HPDE6-E6E7 (cell line): ENCODE measurements around the gene PBX3.
"Not testable (repeated sequence)": the region's sequence is repeated elsewhere in the genome, so short reads cannot be mapped to it uniquely, and the experiment has no call there.

Experiments
- DNase-seq: peaks from one replicate; pipeline ENCODE4 v3.0.0; 2011; ENCODE audit warnings: missing footprints; ENCODE audit errors: extremely low spot score

The PBX3 gene

DNA sequence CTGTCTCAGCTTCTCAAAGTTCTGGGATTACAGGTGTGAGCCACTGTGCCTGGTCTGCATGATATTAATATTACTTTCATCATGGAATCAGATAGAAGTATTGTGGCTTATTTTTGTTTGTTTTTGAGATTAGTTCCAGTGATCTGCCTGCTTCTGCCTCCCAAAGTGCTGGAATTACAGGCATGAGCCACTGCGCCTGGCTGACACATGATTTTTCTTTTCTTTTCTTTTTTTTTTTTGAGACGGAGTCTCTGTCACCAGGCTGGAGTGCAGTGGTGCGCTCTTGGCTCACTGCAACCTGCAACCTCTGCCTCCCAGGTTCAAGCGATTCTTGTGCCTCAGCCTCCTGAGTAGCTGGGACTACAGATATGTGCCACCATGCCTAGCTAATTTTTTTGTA is 29.6 kb downstream of the PBX3 start:
- not testable (repeated sequence) for DNase-seq

DNA sequence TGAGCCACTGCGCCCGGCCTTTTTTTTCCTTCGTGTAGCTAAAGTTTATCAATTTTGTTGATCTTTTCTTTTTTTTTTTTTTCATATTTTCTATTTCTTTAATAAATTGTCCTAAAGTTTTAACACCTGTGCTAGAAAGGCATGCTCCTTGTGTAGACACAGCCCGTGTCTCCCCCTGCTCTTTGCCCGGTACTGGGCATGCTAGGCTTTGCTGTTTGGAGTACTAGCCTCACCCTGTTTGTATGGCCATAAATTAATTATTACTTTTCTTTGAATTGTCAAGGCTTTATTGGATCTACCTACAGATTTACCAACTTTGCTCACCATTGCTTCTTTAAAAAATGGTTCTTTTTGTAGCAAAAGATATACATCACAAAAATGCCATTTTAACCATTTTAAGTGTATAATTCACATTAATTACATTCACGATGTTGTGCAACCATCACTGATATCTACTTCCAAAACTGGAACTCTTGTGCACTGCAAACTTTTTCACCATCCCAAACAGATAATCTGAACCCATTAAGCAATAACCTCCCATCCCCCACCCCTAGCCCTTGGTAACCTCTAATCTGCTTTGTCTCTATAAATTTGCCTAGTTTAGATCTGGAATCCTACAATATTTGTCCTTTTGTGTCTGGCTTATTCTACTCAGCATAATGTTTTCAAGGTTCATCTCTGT is 31.5 kb downstream of the PBX3 start:
- not testable (repeated sequence) for DNase-seq

DNA sequence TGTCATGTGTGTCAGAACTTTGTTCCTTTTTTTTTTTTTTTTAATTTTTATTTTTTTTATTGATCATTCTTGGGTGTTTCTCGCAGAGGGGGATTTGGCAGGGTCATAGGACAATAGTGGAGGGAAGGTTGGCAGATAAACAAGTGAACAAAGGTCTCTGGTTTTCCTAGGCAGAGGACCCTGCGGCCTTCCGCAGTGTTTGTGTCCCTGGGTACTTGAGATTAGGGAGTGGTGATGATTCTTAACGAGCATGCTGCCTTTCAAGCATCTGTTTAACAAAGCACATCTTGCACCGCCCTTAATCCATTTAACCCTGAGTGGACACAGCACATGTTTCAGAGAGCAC is 32.0 kb downstream of the PBX3 start:
- DNase-seq, result not testable (repeated sequence)

DNA sequence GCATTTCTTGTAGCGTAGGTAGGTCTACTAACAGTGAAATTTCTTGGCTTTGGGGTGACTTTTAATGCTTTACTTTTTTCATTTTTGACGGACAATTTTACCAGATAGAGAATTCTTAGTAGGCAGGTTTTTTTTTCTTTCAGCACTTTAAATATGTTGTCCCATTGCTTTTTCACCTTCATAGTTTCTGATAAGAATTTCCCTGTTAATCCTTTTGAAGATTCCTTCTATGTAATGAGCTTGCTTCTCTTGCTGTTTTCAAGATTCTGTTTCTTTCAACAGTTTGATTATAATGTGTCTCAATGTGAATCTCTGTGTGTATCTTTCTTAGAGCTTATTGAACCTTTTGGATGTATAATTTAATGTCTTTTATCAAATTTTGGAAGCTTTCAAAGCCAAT is 35.5 kb downstream of the PBX3 start:
- DNase-seq, result no peak

DNA sequence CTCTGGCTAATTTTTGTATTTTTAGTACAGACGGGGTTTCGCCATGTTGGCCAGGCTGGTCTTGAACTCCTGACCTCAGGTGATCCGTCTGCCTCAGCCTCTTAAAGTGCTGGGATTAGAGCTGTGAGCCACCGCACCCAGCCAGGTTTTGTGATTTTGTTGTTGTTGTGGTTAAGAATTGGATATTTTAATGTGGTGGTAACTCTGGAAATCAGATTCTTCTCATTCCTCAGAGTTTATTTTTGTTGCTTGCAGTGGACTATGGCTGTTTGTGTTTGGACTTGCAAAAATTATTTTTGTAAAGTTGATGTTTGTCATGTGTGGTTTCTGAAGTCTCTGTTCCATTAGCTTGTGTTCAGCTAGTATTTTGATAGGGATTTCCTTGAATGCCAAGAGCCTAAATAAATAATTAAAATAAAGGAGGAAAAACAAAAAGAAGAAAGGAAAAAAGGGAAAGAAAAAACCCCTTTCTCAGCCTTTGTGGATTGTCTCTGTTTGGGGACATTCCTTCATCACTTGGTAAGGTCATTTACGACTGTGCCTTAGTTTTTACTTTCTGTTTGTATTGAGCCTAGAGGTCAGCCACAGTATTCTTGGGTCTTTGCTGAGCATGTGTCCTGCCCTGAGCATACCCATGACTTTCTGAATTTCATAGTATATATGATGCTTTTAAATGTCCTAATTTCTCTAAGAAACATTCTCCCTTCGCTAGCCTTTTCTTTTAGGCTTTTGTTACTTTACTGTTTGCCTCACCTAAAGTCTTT is 37.3 kb downstream of the PBX3 start:
- no peak for DNase-seq

DNA sequence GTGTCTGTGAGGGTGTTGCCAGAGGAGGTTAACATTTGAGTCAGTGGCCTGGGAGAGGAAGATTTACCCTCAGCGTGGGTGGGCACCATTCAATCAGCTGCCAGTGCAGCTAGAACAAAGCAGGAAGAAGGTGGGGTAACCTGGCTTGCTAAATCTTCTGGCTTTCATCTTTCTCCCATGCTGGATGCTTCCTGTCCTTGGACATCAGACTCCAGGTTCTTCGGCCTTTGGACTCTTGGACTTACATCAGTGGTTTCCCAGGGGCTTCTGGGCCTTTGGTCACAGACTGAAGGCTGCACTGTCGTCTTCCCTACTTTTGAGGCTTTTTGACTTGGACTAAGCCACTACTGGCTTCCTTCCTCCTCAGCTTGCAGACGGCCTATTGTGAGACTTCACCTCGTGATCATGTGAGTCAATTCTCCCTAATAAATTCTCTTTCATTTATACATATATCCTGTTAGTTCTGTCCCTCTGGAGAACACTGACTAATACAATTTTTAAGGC is 38.1 kb downstream of the PBX3 start:
- no peak for DNase-seq

DNA sequence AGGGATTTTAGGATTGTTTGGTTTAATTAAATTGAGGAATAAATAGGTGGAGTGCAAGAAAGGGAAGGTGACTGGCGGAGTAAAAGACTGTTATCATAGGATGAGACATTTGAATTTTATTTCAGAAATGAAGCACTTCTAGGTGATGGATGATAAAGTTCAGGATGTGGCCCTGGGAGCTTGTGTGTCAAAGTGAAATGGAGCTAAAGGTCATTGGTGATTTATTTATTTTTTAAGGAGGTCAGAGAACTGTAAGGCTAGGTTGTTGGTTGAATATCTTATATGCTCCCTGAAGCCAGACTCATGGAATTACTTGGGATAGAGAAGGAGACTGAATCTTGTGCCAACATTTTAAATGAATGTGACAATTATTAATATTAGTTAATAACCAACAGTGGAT is 40.5 kb downstream of the PBX3 start:
- no peak for DNase-seq

DNA sequence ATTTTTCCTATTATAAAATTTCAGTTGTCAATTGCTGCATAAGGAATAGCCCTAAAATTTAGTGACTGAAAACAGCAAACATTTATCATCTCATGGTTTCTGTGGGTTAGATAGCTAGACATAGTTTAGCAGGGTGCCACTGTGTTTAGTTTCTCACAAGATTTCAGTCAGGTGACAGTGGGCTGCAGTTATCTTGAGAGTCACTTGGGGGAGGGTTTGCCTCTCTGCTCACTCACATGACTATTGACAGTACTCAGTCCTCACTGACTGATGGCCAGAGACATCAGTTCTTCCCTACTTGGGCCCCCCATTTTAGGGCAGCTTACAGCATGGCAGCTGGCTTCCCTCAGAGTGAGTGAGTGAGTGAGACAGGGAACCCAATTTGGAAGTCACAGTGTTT is 42.0 kb downstream of the PBX3 start:
- no peak for DNase-seq

DNA sequence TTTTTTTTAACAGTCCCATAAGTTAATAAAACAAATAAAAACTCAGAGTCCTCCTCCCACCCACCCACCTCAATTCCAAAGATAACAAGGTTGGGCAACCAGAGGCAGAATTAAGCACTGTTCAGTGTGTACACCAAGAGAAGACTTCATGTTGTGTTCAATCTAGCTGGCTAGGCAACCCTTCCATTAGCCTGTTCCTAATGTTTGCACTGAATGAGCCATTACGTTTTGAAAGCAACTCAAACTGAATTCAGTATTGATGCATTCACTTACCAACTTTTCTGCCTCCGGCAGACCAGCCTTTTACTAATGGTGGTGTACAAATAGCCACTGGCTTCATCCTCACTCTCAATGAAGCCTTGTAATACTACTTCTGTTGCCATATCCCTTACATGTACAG is 47.5 kb downstream of the PBX3 start:
- DNase-seq, result no peak

DNA sequence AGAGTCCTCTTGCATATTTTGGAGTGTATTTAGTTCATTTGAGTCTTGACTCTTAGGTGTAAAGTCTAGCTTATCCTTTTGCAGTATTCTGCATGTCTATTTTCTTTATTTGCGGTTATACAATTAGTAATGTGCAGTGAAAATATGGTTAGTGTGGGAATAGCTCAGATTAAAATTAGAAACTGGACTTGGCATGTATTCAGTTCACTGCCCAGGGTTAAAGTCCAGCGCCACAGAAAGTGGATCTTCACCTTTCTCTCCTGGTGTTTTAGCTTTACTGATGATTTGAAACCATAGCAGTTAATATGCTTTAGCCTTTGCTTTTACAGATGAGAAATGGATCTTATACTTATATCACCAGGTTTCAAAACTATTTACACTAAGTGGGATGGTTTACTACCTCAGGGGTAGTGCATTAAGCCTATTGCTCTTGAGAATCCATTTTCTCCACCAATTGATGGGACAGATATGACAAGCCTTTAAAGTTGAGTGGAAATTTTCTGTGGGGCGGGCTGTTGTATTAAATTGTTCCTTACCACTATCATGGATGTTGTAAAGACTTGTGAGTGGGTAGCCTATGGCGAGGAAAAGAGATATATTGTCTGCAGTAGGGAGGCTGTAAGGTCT is 48.9 kb downstream of the PBX3 start:
- no peak for DNase-seq

DNA sequence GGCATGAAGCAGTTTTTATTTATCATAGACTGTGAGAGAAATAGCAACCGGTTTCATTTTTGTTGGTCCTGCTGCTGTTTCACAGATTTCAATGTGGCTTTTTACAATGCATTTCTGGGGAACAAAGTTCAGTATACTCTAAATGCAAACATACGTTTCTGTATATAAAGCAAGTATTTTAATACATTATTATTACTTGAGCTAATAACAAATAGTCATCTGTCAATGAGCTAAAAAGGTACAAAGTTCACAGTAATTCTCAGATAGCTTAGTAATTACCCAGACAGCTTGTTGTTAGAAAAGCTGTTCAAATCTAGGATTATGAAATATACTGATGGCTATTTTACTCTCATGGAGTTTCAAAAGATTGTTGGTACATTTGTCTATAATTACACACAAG is 50.8 kb downstream of the PBX3 start:
- DNase-seq, result no peak

DNA sequence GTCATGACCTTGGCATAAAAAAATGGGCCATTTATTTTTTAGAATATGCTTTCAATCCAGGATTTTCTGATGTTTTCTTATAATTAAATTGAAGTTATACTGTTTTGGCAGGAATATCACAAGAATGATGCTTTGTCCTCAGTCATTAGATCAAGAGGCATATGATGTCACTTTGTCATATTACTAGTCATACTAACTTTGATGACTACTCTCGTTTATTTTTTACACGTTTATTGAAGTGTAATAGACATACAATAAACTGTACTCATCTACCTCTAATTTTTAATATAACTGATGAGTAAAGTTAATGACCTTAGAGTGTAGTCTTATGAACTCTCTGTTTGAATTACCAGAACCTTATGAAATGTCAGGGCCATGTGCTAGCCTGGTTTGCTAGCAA is 56.4 kb downstream of the PBX3 start:
- DNase-seq, result no peak

DNA sequence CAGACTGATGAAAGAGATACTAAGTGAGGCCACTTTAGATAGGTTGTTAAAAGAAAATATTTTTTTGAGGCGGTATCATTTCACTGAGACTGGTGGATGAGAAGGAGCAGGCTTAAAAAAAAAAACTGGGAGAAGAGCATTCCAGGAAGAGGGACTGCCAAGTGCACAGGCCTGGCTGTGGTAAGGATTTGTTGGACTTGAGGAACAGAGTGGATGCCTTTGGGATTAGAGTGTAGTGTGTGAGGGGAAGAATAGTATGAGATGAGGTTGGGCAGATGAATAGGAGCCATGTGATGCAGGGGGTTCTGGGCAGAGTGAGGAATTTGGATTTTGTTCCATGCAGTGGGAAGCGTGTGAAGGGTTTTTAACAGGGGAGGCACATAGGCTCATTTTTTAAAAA is 57.9 kb downstream of the PBX3 start:
- no peak for DNase-seq

DNA sequence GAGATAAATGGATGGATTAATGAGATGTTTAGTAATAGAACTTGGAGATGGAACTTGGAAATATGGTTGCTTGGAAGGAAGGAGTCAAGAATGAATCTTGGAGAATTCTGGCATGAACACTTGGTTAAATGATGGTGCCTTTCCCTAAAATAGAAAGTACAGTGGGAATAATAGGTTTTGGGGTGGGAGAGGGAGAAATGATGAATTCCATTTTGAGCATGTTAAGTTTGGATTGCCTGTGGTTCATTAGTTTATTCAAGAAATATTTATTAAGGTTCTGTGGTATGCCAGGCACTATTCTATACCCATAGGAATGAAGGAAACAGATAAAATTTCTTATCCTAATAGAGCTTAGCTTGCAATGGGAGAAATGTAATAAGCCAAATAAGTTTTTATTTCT is 58.4 kb downstream of the PBX3 start:
- DNase-seq, result no peak

DNA sequence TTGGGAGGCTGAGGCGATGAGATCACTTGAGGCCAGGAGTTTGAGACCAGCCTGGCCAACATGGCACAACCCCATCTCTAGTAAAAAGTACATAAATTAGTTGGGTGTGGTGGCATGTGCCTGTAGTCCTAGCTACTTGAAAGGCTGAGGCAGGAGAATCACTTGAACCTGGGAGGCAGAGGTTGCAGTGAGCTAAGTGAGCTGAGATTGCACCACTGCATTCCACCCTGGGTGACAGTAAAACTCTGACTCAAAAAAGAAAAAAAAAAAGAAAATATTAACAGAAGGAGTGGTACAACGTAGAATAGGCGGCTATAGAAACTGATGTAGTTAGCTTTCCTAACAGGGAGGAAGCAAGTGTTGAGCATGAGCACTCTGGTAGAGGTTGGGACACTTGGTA is 59.9 kb downstream of the PBX3 start:
- no peak for DNase-seq

DNA sequence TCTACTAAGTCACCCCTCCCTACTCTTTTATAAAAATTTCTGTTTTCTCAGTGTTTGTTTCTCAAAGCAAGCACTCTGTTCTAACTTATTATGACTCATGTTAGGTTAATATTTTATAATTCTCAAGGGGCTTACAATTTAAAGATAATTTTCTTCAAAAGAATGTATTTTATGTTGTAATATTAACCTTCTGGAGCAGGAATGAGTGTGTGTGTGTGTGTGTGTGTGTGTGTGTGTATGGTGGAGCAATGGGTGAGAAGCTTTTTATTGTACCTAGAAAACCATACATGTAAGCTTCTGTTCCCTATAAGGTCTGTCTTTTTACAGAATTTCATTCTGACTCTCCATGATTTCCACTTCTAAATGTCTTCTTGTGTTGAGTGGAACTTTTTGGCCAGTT is 63.0 kb downstream of the PBX3 start:
- no peak for DNase-seq

DNA sequence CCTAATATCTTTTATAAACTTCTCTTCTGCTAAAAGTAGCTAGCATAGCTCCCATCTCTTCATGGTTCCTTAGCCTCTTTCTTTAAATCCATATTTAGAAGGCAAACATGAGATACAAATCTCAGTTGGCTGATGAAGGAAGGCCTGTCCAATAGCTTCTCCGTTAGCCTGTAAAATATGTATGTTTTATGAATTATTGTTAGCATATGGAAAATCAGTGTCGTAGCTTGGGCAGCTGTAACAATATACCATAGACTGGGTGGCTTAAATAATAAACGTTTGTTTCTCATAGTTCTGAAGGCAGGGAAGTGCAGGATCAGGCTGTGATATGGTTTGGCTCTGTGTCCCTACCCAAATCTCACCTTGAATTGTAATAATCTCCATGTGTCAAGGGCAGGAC is 63.8 kb downstream of the PBX3 start:
- DNase-seq, result no peak

DNA sequence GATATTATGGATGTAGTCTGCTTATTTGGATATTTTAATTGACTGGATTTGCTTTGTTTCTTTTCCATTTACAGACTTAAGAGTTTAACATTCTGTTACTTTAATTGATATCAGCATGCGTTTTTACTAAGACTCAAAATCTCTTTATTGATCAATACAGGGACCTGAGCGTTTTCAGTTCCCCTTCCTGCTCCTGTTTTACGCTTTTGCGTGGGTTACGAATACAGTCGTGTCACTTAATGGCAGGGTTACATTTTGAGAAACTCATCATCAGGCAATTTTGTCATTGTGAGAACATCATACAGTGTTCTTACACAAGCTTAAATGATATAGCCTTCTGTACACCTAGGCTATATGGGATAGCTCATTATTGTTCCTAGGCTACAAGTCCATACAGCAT is 65.2 kb downstream of the PBX3 start:
- no peak for DNase-seq

DNA sequence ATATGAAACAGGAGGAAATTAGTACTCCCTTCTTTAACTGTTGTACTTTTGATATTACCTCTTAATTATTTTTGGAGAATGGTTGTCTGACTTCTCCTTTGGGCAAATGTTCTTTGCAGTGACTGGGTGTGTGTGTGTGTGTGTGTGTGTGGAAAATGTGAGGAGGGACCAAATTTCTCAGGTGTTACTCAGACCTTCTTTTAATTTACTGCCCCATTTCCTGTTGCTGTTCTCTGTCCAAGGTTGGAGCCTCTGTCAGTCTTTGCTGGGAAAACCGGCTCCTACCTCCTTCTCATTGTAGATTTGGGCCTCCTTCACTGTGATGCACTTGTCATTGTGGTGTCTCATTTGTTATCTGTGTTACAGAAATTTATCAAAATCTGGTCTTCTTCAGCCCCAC is 68.4 kb downstream of the PBX3 start:
- peak; percentile 21 for DNase-seq

DNA sequence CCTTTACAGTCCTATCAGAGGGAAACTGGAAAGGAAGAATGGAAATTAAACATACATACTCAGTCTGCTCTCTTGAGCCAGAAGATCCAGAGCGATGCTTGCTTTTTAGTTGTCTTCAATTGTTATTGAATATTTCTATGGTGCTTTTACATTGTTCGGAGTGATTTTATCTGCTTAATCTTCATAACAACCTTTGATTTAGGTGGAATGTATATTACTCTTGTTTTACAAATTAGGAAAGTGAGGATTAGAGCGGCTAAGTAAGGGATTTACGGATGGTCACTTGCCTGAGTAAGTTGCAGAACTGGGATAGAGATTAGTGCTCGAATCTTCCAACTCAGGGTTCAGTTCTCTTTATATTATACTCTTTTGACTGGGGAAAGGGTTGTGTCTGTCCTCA is 69.1 kb downstream of the PBX3 start:
- DNase-seq, result no peak

DNA sequence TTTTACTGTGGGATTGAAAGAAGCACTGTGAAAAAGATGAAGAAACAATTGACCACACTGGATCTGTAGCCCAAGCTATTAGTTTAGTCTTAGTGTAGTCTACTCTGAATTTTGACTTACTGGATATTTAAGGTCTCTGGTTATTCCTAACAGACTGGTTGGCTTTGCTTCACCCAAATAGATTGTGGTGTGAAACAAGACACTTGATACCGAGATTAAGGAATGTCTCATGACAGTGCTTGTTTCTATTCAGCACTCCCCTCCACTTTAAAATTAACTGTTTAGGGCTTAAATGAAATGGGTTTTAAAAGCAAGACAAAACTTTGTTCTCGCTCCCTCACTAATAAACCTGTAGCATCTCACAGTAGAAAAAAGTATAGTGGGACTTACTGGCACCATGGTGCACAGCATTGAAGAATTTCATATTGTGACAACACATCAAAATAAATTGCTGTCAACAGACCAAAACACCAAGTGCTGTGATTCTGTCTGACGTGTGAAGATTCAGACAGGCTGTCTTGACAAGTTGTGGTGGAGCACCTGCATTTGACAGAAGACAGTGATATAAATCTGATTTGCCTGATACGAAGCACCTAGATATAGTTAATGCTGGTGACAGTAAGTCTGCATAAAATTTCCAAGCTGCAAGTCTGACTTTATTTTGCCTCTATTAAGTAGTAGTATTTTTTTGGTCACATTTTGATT is 73.1 kb downstream of the PBX3 start:
- DNase-seq, result no peak

DNA sequence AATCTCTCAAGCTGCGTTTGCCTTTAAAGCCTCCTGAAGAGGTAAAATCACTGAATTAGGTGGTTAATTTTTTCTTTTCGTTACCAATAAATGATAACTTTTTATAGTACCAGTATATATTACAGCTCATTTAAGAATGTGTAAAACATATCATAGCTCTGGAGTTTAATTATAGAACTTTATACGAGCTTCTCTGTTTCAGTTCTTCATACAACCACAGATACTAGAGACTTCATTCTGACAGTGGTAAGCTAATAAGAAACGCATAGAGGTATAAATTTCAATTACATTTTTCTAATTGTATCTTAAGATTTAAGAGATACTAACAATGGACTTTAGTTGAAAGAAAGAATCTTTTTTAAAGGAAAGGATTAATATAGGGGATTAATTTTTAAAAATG is 73.9 kb downstream of the PBX3 start:
- no peak for DNase-seq

DNA sequence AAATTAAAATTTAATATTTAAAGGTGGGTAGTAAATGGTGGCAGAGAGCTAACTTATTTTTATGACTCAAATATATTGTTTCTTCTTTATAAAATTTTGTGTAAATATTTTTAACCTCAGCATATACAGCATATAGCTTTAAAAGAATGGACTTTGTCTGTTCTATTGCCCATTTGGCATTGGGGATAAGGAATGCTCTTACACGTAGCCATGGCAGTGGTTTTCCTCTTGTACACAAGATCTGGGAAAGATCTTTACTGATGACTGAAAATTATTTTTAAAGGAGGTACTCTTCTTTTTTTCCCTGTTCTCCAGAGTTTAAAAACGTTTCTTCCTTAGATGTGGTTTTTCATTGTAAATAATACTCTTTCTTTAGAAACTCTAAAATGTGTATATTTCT is 75.0 kb downstream of the PBX3 start:
- DNase-seq, result no peak
